Small intestine (tissue), 16 donors: ENCODE data around the gene TMPRSS11A. TPM values are rescaled to one million over a fixed set of nuclear protein-coding genes. Genes with fewer than 3 reads are reported as not detected.

Experiments
- DNase-seq, 2 donors: peaks; one replicate each; pipeline versions ENCODE4 v3.0.0 to v3.0.0-alpha.2; 2013
- FAIRE-seq: peaks from 2 replicates; lab custom pipeline; 2012; peaks lifted over from hg19 to GRCh38; lab: Jason Lieb, UNC
- H3K27ac ChIP-seq, 3 donors: one replicate each; pipeline ENCODE4 v1.5.1; 2013; ENCODE audit warnings: low read length in 2 of 3, mild to moderate bottlenecking in 2 of 3, control low read depth in 1 of 3, inconsistent platforms in 1 of 3, low read depth in 1 of 3, moderate library complexity in 1 of 3
- H3K27me3 ChIP-seq, 3 donors: one replicate each; pipeline ENCODE4 v1.6.1; 2013; ENCODE audit warnings: low read length in 3 of 3, inconsistent platforms in 1 of 3; ENCODE audit not compliant: control insufficient read depth in 3 of 3, insufficient read depth in 3 of 3
- H3K36me3 ChIP-seq, 3 donors: one replicate each; pipeline ENCODE4 v1.6.1; 2013; ENCODE audit warnings: low read length in 3 of 3, inconsistent platforms in 1 of 3, low read depth in 1 of 3, mild to moderate bottlenecking in 1 of 3, moderate library complexity in 1 of 3; ENCODE audit not compliant: control insufficient read depth in 3 of 3, insufficient read depth in 2 of 3
- H3K4me1 ChIP-seq, 3 donors: one replicate each; pipeline ENCODE4 v1.6.1; 2013; ENCODE audit warnings: low read length in 2 of 3, inconsistent platforms in 1 of 3, low read depth in 1 of 3, mild to moderate bottlenecking in 1 of 3, moderate library complexity in 1 of 3; ENCODE audit not compliant: control insufficient read depth in 3 of 3, insufficient read depth in 2 of 3
- H3K4me3 ChIP-seq, 3 donors: one replicate each; pipeline ENCODE4 v1.5.1; 2013; ENCODE audit warnings: low read length in 3 of 3, control low read depth in 1 of 3, inconsistent platforms in 1 of 3, low read depth in 1 of 3, mild to moderate bottlenecking in 1 of 3, moderate library complexity in 1 of 3
- H3K9me3 ChIP-seq, 2 donors: one replicate each; pipeline ENCODE4 v1.6.1; 2013; ENCODE audit warnings: low read depth in 1 of 2, low read length in 1 of 2; ENCODE audit not compliant: control insufficient read depth in 2 of 2, insufficient read depth in 1 of 2
- WGBS, 3 donors: extraction: QIAGEN DNeasy Blood & Tissue Kit; methylation state at CpG; one replicate each; pipeline ENCODE4 v1.1.7; 2013; 5-methylcytosine and 5-hydroxymethylcytosine counted together
- long read RNA-seq, 10 donors: transcript quantifications; one replicate each; lab custom pipeline, GENCODE V29; 2026
- polyA plus RNA-seq, 4 donors: library from polyadenylated mRNA; stranded (reverse) in 3 of 4; unstranded in 1 of 4; fragments of 200-250 nt in 3 of 4; fragments of 120-200 nt in 1 of 4; gene quantifications; one replicate each; pipeline versions ENCODE4 v1.2.1 to v1.2.3, GENCODE V29; 2013
- donor health status: healthy with polysubstance abuse.
- donor health status: control.
- donor health status: control.
- donor health status: Bipolar disorder and iron deficiency.
- donor health status: healthy.

The TMPRSS11A gene
- polyA plus RNA-seq = under 1 TPM in 2 of 4 donors, not detected in 2; 0.01 TPM
- long read RNA-seq, donor 1 = 0 reads
- long read RNA-seq, donor 2 = 0 reads
- long read RNA-seq, donor 3 = 0 reads
- long read RNA-seq, donor 4 = 0 reads
- long read RNA-seq, donor 5 = 0 reads
- long read RNA-seq, donor 6 = 0 reads
- long read RNA-seq, donor 7 = 0 reads
- long read RNA-seq, donor 8 = 0 reads
- long read RNA-seq, donor 9 = 0 reads
- long read RNA-seq, donor 10 = 0 reads

- Histone ChIP-seq H3K9me3 (no peaks in the 10 kb centered on the region), H3K4me3 (no peak within 1 kb of the TSS), H3K27me3 (no peaks in the 10 kb centered on the region), H3K27ac (no peak within 1 kb of the TSS), H3K4me1 (no peaks in the 10 kb centered on the region), H3K36me3 (no peaks in the 10 kb centered on the region)
- FAIRE-seq = no peak
- no peak for DNase-seq
- 52 to 62% (median 55%) methylated on average over 2 of the region's 2 CpGs for WGBS, 3 donors
Measured at GRCh38 chr4:67963356-67963755, at the start of gene TMPRSS11A. TSS of gene TMPRSS11A (minus strand) at chr4:67963493. CDS start at chr4:67963393, 100 bp downstream.

- no peaks in the 10 kb centered on the region for H3K27me3 ChIP-seq
- no peaks in the 10 kb centered on the region for H3K36me3 ChIP-seq
- H3K4me1 ChIP-seq = no peaks in the 10 kb centered on the region
- FAIRE-seq = no peak
- DNase-seq = no peak
- H3K4me3 ChIP-seq = no peak overlapping the region
- H3K9me3 ChIP-seq = no peaks in the 10 kb centered on the region
- H3K27ac ChIP-seq = no peak overlapping the region
Measured at GRCh38 chr4:68011684-68012083, 48.4 kb upstream of the TMPRSS11A start.

GRCh38 chr4:68002906-68003305 is 39.6 kb upstream of the TMPRSS11A start:
- no peak overlapping the region for H3K4me3 ChIP-seq
- no peaks in the 10 kb centered on the region for H3K27me3 ChIP-seq
- H3K9me3 ChIP-seq = no peaks in the 10 kb centered on the region
- H3K4me1 ChIP-seq = no peaks in the 10 kb centered on the region
- FAIRE-seq (no peak), DNase-seq (no peak)
- no peaks in the 10 kb centered on the region for H3K36me3 ChIP-seq
- no peak overlapping the region for H3K27ac ChIP-seq

- DNase-seq (no peak), FAIRE-seq (no peak)
- Histone ChIP-seq H3K36me3 (no peaks in the 10 kb centered on the region), H3K9me3 (no peaks in the 10 kb centered on the region), H3K4me3 (no peak overlapping the region), H3K27ac (no peak overlapping the region), H3K4me1 (no peaks in the 10 kb centered on the region), H3K27me3 (no peaks in the 10 kb centered on the region)
- WGBS, 3 donors = 79 to 94% (median 84%) methylated on average over 1 of the region's 1 CpG
Measured at GRCh38 chr4:67996127-67996526, 32.8 kb upstream of the TMPRSS11A start.

- Histone ChIP-seq H3K27ac (no peak overlapping the region), H3K4me3 (no peak overlapping the region), H3K27me3 (no peaks in the 10 kb centered on the region), H3K4me1 (no peaks in the 10 kb centered on the region), H3K36me3 (no peaks in the 10 kb centered on the region), H3K9me3 (no peaks in the 10 kb centered on the region)
- FAIRE-seq (no peak), DNase-seq (no peak)
- WGBS, 3 donors = 85 to 86% (median 85%) methylated on average over 5 of the region's 5 CpGs
Measured at GRCh38 chr4:67988991-67989390, 25.7 kb upstream of the TMPRSS11A start.

- FAIRE-seq = no peak
- H3K27me3 ChIP-seq = no peaks in the 10 kb centered on the region
- WGBS, 3 donors = 56 to 67% (median 65%) methylated on average over 2 of the region's 2 CpGs
Measured at GRCh38 chr4:67983333-67983732, 20.0 kb upstream of the TMPRSS11A start.

GRCh38 chr4:67980512-67980911 is 17.2 kb upstream of the TMPRSS11A start:
- Histone ChIP-seq H3K27ac (no peak overlapping the region), H3K36me3 (no peaks in the 10 kb centered on the region), H3K4me3 (no peak overlapping the region), H3K4me1 (no peaks in the 10 kb centered on the region), H3K27me3 (no peaks in the 10 kb centered on the region), H3K9me3 (no peaks in the 10 kb centered on the region)
- WGBS, 3 donors = 87 to 90% (median 88%) methylated on average over 6 of the region's 6 CpGs
- DNase-seq = no peak
- FAIRE-seq = no peak

More at GRCh38 chr4:67983333-67983732, 20.0 kb upstream of the TMPRSS11A start:
- Histone ChIP-seq H3K4me1 (no peaks in the 10 kb centered on the region), H3K27ac (no peak overlapping the region), H3K4me3 (no peak overlapping the region), H3K36me3 (no peaks in the 10 kb centered on the region), H3K9me3 (no peaks in the 10 kb centered on the region)
- DNase-seq = no peak

- Histone ChIP-seq H3K36me3 (no peaks in the 10 kb centered on the region), H3K27me3 (no peaks in the 10 kb centered on the region), H3K4me3 (no peak overlapping the region), H3K27ac (no peak overlapping the region), H3K9me3 (peaks cover 0 to 4% of the 10 kb centered on the region in 2 donors), H3K4me1 (no peaks in the 10 kb centered on the region)
- DNase-seq (no peak), FAIRE-seq (no peak)
- 56 to 80% (median 66%) methylated on average over 1 of the region's 1 CpG for WGBS, 3 donors
Measured at GRCh38 chr4:67973608-67974007, 10.3 kb upstream of the TMPRSS11A start.

- no peak for FAIRE-seq
- Histone ChIP-seq H3K27me3 (no peaks in the 10 kb centered on the region), H3K27ac (no peak overlapping the region)
Measured at GRCh38 chr4:67954890-67955289, 8.4 kb downstream of the TMPRSS11A start.

More at GRCh38 chr4:67954890-67955289, 8.4 kb downstream of the TMPRSS11A start:
- Histone ChIP-seq H3K4me3 (no peak overlapping the region), H3K36me3 (no peaks in the 10 kb centered on the region), H3K4me1 (no peaks in the 10 kb centered on the region), H3K9me3 (no peaks in the 10 kb centered on the region)
- no peak for DNase-seq
